ENCODE measurements around the gene SAMD1.

DNA sequence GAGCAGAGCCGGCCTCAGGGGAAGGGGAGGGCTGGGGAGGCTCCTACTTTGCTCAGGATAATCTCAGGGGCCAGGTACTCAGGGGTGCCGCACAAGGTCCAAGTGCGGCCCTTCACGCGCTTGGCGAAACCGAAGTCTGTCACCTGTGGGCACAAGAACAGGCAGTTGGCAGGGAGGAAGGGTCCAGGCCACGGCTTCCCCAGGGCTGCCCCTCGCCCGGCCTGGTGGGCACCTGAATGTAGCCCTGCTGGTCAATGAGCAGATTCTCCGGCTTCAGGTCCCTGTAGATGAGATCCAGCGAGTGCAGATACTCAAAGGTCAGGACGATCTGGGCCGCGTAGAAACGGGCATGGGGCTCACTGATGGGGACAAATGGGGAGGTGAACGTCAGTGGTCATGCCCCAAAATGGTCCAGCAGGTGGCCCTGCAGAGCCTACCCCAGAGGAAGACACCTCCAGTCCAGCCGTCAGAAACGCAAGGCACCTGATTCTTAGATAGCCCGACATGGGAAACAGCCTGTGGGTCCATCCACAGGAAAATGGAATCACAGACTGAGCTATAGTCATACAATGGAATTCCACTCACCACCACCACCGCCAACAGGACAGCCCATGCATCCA, 7.1 kb upstream of the SAMD1 start:
- TF ChIP-seq, protein P1, sequence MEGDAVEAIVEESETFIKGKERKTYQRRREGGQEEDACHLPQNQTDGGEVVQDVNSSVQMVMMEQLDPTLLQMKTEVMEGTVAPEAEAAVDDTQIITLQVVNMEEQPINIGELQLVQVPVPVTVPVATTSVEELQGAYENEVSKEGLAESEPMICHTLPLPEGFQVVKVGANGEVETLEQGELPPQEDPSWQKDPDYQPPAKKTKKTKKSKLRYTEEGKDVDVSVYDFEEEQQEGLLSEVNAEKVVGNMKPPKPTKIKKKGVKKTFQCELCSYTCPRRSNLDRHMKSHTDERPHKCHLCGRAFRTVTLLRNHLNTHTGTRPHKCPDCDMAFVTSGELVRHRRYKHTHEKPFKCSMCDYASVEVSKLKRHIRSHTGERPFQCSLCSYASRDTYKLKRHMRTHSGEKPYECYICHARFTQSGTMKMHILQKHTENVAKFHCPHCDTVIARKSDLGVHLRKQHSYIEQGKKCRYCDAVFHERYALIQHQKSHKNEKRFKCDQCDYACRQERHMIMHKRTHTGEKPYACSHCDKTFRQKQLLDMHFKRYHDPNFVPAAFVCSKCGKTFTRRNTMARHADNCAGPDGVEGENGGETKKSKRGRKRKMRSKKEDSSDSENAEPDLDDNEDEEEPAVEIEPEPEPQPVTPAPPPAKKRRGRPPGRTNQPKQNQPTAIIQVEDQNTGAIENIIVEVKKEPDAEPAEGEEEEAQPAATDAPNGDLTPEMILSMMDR (conservative IDR thresholded peaks at IDR 0.05 in 1 of 2, IDR thresholded peaks at IDR 0.05 in 1 of 2; ENCODE audit: low read depth in 1 of 2, low read length in 2 of 2) = peak; percentile 11 to 29
- TF ChIP-seq EZH2 (IDR thresholded peaks at IDR 0.05; ENCODE audit: low read length, missing control alignments) = no peak
